LNCAP (cell line): Measurements from ENCODE around the gene RANBP3.

ENCODE experiments used
- TF ChIP-seq, protein P1 (sequence below): fragments of 450-650 bp; IDR thresholded peaks from 2 replicates; pipeline ENCODE4 v1.5.1; 2017; ENCODE audit warnings: mild to moderate bottlenecking

The RANBP3 gene

DNA sequence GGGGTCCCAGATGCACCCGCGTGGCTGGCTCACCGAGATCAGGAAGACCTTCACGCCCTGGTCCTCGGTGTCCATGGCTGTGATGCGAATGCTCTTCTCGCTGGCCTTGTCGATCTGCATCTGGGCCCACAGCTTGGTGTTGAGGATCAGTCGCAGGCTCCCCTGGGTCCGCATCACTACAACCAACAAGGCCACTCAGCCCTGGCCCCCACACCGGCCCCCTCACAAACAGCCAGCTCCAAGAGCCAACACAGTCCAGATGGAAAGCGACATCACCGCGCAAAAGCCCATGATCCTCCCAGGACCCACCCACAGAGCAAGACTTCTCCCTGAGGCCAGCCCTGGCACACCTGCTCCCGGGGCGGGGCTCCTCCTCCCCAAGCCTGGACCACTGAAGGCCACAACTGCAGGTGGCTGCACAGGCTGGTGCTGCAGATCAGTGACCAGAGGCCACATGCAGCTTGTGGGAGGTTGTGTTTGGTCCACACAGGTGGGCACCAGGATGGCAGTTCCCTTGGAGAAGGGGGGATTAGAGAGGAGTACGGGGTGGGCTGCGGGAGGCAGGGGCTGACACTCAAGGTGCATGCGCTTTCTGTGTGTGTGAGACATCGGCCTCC is 59.4 kb downstream of the RANBP3 start:
- TF ChIP-seq, protein P1, sequence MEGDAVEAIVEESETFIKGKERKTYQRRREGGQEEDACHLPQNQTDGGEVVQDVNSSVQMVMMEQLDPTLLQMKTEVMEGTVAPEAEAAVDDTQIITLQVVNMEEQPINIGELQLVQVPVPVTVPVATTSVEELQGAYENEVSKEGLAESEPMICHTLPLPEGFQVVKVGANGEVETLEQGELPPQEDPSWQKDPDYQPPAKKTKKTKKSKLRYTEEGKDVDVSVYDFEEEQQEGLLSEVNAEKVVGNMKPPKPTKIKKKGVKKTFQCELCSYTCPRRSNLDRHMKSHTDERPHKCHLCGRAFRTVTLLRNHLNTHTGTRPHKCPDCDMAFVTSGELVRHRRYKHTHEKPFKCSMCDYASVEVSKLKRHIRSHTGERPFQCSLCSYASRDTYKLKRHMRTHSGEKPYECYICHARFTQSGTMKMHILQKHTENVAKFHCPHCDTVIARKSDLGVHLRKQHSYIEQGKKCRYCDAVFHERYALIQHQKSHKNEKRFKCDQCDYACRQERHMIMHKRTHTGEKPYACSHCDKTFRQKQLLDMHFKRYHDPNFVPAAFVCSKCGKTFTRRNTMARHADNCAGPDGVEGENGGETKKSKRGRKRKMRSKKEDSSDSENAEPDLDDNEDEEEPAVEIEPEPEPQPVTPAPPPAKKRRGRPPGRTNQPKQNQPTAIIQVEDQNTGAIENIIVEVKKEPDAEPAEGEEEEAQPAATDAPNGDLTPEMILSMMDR = no peak

DNA sequence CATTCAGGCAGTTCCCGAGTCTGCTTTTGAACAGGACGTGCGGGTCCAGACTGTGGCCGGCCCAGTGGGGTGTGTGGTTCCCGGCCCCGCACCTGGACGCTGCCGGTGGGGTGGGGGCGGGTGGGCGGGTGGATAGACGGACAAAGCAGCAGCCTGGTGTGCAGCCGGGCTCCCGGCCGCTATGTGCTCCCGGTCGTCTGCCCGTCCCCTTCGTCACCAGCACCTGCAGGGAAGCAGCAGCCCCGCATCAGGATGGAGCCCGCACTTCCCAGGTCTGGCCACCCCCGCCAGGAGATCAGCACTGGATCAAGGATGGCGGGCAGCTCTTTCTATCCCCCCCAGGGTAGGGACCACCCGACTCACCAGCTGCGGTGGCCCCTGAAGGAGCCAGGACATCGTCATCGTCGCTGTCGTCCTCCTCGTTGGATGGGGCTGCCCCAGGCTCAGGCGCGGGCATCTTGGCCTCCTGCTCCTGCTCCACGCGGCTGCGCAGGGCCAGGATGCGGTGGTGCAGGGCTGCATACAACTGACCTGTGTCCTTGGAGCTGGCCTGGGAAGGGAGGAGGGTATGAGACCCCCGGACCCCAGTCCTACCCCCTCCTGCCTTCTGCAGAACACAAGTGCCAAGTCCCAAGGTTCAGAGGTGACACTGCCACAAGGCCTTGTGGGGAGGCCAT is 60.4 kb downstream of the RANBP3 start:
- TF ChIP-seq, protein P1 = no peak

DNA sequence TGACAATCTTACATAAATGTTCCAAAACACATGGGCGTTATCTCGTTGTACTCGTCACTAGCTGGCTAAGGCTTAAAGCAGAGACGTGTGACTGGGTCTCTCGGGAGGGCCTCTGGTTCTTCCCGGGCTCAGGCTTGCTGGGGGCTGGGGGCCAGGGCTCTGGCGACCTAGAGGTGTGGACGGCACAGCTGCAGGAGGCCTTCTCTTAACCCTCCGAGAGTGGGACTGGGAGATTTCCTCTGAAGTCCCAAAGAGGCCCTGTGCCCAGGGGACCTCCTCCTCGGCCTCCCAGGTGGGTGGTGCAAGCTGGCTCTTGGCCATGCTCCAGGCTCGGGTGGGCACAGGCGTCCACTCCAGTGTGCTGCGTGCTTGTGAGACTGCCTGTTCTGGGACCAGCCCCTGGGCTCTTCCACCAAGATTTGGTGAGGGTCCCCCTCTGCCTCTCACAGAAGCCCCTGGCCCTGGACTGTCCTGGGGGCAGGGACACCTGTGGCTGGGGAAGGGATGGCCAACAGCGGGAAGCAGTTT is 61.7 kb downstream of the RANBP3 start:
- TF ChIP-seq, protein P1 = no peak

DNA sequence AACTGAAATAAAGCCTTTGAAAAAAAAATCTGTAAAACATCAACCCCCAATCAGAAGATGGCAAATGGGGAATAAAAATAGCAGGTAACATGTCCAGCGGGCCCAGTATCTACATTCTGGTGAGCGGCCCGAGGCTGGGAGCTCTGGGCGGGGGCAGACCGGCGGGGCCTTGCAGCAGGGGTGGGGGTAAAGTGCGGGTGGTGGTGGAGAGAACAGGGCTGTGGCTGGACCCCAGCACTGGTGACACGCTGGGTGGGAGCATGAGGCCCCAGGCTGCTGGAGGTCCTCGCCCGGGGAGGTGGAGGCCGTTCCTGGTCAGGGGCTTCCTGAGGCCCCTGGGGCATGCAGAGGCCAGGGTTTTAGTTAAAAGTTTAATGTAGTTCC is 62.2 kb downstream of the RANBP3 start:
- TF ChIP-seq, protein P1 = no peak

DNA sequence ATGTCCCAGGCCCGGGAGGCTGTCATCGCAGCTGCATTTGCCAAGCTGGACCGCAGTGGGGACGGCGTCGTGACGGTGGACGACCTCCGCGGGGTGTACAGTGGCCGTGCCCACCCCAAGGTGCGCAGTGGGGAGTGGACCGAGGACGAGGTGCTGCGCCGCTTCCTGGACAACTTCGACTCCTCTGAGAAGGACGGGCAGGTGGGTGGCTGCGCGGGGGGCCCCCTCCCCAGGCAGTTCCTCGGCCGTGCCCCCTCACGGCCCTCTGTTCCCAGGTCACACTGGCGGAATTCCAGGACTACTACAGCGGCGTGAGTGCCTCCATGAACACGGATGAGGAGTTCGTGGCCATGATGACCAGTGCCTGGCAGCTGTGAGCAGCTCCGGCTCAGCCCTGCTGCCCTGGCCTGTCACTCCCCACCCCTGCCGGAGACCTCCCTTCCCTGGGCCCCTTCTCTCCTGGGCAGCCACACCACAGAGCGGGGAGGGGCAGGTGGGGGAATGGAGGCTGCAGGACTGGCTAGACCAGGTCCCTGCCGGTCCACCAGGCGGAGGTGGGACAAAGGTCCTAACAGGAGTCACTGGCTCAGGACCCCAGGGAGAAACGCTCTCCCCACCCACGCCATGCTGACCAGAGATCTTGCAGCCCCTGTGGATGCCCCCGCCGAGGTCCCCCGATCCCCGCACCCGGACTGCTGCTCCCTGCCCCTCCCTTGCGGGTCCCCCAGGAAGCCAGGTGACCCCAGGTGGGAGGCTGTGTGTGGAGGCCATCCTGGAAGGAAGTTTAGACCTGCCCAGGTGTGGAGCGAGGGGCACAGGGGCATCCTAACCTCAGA is 62.8 kb downstream of the RANBP3 start:
- TF ChIP-seq, protein P1 = no peak

DNA sequence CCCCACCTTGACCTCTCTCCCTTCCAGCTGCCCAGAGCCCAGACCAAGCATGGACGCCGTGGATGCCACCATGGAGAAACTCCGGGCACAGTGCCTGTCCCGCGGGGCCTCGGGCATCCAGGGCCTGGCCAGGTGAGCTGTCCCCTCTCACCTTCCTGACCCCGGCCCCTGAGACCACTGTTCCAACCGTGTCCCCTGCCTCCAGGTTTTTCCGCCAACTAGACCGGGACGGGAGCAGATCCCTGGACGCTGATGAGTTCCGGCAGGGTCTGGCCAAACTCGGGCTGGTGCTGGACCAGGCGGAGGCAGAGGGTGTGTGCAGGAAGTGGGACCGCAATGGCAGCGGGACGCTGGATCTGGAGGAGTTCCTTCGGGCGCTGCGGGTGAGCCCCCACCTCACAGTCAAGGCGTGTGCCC is 63.6 kb downstream of the RANBP3 start:
- TF ChIP-seq, protein P1 = no peak

DNA sequence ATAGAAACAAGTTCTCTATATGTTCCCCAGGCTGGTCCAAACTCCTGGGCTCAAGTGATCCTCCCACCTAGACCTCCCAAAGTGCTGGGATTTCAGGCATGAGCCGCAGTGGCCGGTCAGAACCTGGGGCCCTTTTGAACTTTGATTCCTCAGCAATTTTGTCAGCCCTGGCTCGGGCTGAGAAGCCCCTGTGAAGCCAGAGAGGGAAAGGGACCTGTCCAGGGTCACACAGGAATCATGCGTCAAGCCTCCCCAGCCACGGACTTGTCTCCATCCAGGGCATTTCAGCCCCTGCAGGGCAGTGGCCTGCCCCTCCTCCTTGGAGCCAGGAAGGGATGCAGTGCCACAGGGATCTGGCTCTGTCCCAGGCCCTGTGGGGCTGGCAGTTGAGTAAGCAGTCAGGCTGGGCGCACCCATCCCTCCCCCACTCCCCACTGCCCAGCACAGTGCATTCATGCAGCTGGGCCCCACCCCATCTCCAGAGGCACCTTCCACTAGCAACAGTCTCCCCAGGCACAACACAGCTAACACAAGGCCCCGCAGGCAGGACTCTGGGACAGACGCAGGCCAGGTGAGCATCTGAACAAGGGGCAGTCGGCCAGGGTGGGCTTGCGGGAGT is 64.1 kb downstream of the RANBP3 start, which contains the start of gene CAPS:
Gene CAPS, plus strand, starts transcription at position 516 of the 619 bp plus-strand sequence. CDS start 153 bp downstream, outside the sequence.
- TF ChIP-seq, protein P1 = no peak
